Lower leg skin (tissue), 4 donors: ENCODE results near the gene RGPD3. TPM values are rescaled to one million over a fixed set of nuclear protein-coding genes. Genes with fewer than 3 reads are reported as not detected.

Experiments used
- DNase-seq, 2 donors: peaks; one replicate each; pipeline ENCODE4 v3.0.0-alpha.2; 2019; ENCODE audit warnings: low spot score in 2 of 2
- H3K4me3 ChIP-seq: fragments of 200-600 bp; sonication (generic); 2 replicates; pipeline ENCODE4 v1.5.1; 2017; ENCODE audit warnings: mild to moderate bottlenecking, low read depth; ENCODE audit not compliant: poor library complexity, severe bottlenecking
- CTCF ChIP-seq, 3 donors: fragments of 450-650 bp; IDR thresholded peaks; one replicate each; pipeline ENCODE4 v1.5.1; 2016; ENCODE audit warnings: antibody characterized with exemption in 3 of 3, mild to moderate bottlenecking in 3 of 3, moderate library complexity in 2 of 3
- POLR2A ChIP-seq, 2 donors: fragments of 450-650 bp; IDR thresholded peaks; one replicate each; pipeline ENCODE4 v1.6.1; 2016 to 2017; ENCODE audit warnings: antibody characterized with exemption in 2 of 2, mild to moderate bottlenecking in 1 of 2, moderate library complexity in 1 of 2
- WGBS, 2 donors: methylation state at CpG; one replicate each; pipeline ENCODE4 v1.1.5; 2018; 5-methylcytosine and 5-hydroxymethylcytosine counted together
- intact Hi-C: fragments of 100-400 bp; cut with DNase I; formaldehyde crosslinking; loops from one replicate; pipeline ENCODE4 v1.15.0; 2023; ENCODE audit warnings: low total_unique reads
- total RNA-seq, 4 donors: library from RNA; depleted of rRNA; stranded (reverse); fragments of >200 nt; gene quantifications; one replicate each; pipeline ENCODE4 v1.1.0, GENCODE V29; 2016

RGPD3 gene
- total RNA-seq, 4 donors from 2014 or later = 0.20 to 0.65 (median 0.31) TPM

- DNase-seq = no peak
- intact Hi-C loops = no loop called here
- TF ChIP-seq POLR2A (IDR thresholded peaks at IDR 0.05) (no peak), CTCF (IDR thresholded peaks at IDR 0.05) (no peak)
- H3K4me3 ChIP-seq = no peak overlapping the region
- 89 to 93% methylated on average over 7 of the region's 7 CpGs for WGBS, 2 donors
Observed at GRCh38 chr2:106359512-106359911, 108.7 kb downstream of the RGPD3 start.

GRCh38 chr2:106358521-106358920, 109.7 kb downstream of the RGPD3 start:
- no peak for DNase-seq
- no peak overlapping the region for H3K4me3 ChIP-seq
- WGBS, 2 donors = 32 to 42% methylated on average over 6 of the region's 6 CpGs
- intact Hi-C loops = no loop called here
- TF ChIP-seq POLR2A (IDR thresholded peaks at IDR 0.05) (no peak), CTCF (IDR thresholded peaks at IDR 0.05) (no peak)

- WGBS, 2 donors = 74 to 82% methylated on average over 5 of the region's 5 CpGs
- intact Hi-C loops = no loop called here
- no peak for DNase-seq
- TF ChIP-seq POLR2A (IDR thresholded peaks at IDR 0.05) (no peak), CTCF (IDR thresholded peaks at IDR 0.05) (no peak)
- no peak overlapping the region for H3K4me3 ChIP-seq
Observed at GRCh38 chr2:106358081-106358480, 110.1 kb downstream of the RGPD3 start.

GRCh38 chr2:106356291-106356690, 111.9 kb downstream of the RGPD3 start:
- DNase-seq = no peak
- WGBS, 2 donors = 13 to 19% methylated on average over 2 of the region's 2 CpGs
- no peak overlapping the region for H3K4me3 ChIP-seq
- TF ChIP-seq POLR2A (IDR thresholded peaks at IDR 0.05) = no peak
- TF ChIP-seq CTCF (IDR thresholded peaks at IDR 0.05) = no peak
- intact Hi-C loops = no loop called here

GRCh38 chr2:106353676-106354075, 114.5 kb downstream of the RGPD3 start:
- DNase-seq = no peak
- intact Hi-C loops = no loop called here
- no peak overlapping the region for H3K4me3 ChIP-seq
- TF ChIP-seq POLR2A (IDR thresholded peaks at IDR 0.05) = no peak
- no peak for TF ChIP-seq CTCF (IDR thresholded peaks at IDR 0.05)
- 74 to 82% methylated on average over 5 of the region's 5 CpGs for WGBS, 2 donors

- intact Hi-C loops = no loop called here
- H3K4me3 ChIP-seq = no peak overlapping the region
- WGBS, 2 donors = 72 to 79% methylated on average over 2 of the region's 2 CpGs
- TF ChIP-seq CTCF (IDR thresholded peaks at IDR 0.05) (no peak), POLR2A (IDR thresholded peaks at IDR 0.05) (no peak)
- no peak for DNase-seq
Observed at GRCh38 chr2:106350980-106351379, 117.2 kb downstream of the RGPD3 start.
